Stomach (tissue), 4 donors: ENCODE results near the gene AP1S2.

ENCODE experiments used
- EP300 ChIP-seq: sonication (generic); formaldehyde crosslinking; IDR thresholded peaks from one replicate; pipeline ENCODE4 v1.6.1; 2017; ENCODE audit warnings: antibody characterized with exemption
- POLR2A ChIP-seq, 4 donors: fragments of 450-650 bp; IDR thresholded peaks; one replicate each; pipeline ENCODE4 v1.6.1; 2016; ENCODE audit warnings: antibody characterized with exemption in 4 of 4, control low read depth in 2 of 4, mild to moderate bottlenecking in 1 of 4, moderate library complexity in 1 of 4
- POLR2AphosphoS5 ChIP-seq, 3 donors: sonication (generic); formaldehyde crosslinking; IDR thresholded peaks; one replicate each; pipeline ENCODE4 v1.6.1; 2016; ENCODE audit warnings: antibody characterized with exemption in 3 of 3
- TF ChIP-seq, protein P1 (sequence below), 7 experiments: fragments of 450-650 bp in 4 of 7; fragments of 200-600 bp in 3 of 7; sonication (generic) in 3 of 7; IDR thresholded peaks; one replicate each; pipeline ENCODE4 v1.5.1; 2016 to 2019; ENCODE audit warnings: antibody characterized with exemption in 7 of 7, control low read depth in 2 of 7, mild to moderate bottlenecking in 1 of 7

GRCh38 chrX:15870310-15870709, 15.7 kb upstream of the AP1S2 start:
- TF ChIP-seq, protein P1, sequence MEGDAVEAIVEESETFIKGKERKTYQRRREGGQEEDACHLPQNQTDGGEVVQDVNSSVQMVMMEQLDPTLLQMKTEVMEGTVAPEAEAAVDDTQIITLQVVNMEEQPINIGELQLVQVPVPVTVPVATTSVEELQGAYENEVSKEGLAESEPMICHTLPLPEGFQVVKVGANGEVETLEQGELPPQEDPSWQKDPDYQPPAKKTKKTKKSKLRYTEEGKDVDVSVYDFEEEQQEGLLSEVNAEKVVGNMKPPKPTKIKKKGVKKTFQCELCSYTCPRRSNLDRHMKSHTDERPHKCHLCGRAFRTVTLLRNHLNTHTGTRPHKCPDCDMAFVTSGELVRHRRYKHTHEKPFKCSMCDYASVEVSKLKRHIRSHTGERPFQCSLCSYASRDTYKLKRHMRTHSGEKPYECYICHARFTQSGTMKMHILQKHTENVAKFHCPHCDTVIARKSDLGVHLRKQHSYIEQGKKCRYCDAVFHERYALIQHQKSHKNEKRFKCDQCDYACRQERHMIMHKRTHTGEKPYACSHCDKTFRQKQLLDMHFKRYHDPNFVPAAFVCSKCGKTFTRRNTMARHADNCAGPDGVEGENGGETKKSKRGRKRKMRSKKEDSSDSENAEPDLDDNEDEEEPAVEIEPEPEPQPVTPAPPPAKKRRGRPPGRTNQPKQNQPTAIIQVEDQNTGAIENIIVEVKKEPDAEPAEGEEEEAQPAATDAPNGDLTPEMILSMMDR (IDR thresholded peaks at IDR 0.05), result no peak
- TF ChIP-seq POLR2A (IDR thresholded peaks at IDR 0.05) (no peak), POLR2AphosphoS5 (IDR thresholded peaks at IDR 0.05) (no peak), EP300 (no peak)
